ENCODE data around the gene CLTB. TPM values are rescaled to one million over a fixed set of nuclear protein-coding genes. Genes with fewer than 3 reads are reported as not detected.
A peak's percentile ranks its signal among the peaks of the same experiment; 100 is the strongest.

The CLTB gene
- total and polyA plus RNA-seq, 10 of the 15 experiments (the other 5 are each of a cell fraction or from before 2014, with no cell fraction given), result 1.6 to 52.8 (median 36.9) TPM

GRCh38 chr5:176406436-176407052 lies 9.8 kb downstream of the CLTB start:
- ChIA-PET SMC1A (ENCODE audit: uncharacterized antibody, unreplicated experiment) (interaction anchor here (1.0 to 1.7 kb wide), 2 partner anchors 9 to 677 kb away, joined by 3 to 5 read pairs; partner anchors contain the start of gene CLTB), RAD21 (ENCODE audit: unreplicated experiment) (interaction anchor here (0.7 to 0.9 kb wide), 2 partner anchors 22 to 676 kb away, joined by 3 to 4 read pairs; no protein-coding TSS in a partner anchor), POLR2A (interaction anchor here (0.9 kb wide), 1 partner anchor 17 kb away, joined by 3 read pairs; no protein-coding TSS in a partner anchor), CTCF (interaction anchor here (0.7 to 2.0 kb wide), 4 partner anchors 9 to 172 kb away, joined by 3 to 4 read pairs (median 4); no protein-coding TSS in a partner anchor)
- Histone ChIP-seq H4K20me1 (ENCODE audit: control insufficient read depth, insufficient read depth) (no peaks in the 10 kb centered on the region), H3K9ac (ENCODE audit: control insufficient read depth, insufficient read depth, low read length) (no peak overlapping the region), H3K4me2 (ENCODE audit: control insufficient read depth, insufficient read depth) (no peak overlapping the region), H3K9me3 (replicated peaks; ENCODE audit: control insufficient read depth, insufficient read depth, low read length) (no peaks in the 10 kb centered on the region), H3K36me3 (ENCODE audit: control insufficient read depth in 2 of 2, insufficient read depth in 2 of 2, low read length in 1 of 2) (no peaks in the 10 kb centered on the region; a peak in 1 of 4 replicates), H3K27me3 (replicated peaks in 1 of 2; ENCODE audit: control insufficient read depth in 2 of 2, insufficient read depth in 2 of 2, low read length in 1 of 2) (no peaks in the 10 kb centered on the region), H2AFZ (ENCODE audit: control insufficient read depth, low read depth, low read length) (no peak overlapping the region), H3K4me3 (no peak overlapping the region), H3K4me1 (ENCODE audit: control insufficient read depth, insufficient read depth, low read length) (no peaks in the 10 kb centered on the region), H3K79me2 (ENCODE audit: control insufficient read depth, insufficient read depth, low read length) (no peaks in the 10 kb centered on the region), H3K27ac (ENCODE audit: control insufficient read depth, insufficient read depth) (no peak overlapping the region)
- no TSS peak for BruUV-seq (replicated peaks)
- in situ Hi-C loops (cut with MboI) (no loop called here), intact Hi-C loops (cut with micrococcal nuclease; ENCODE audit: unreplicated experiment) (no loop called here)
- TF ChIP-seq IRF5 (IDR thresholded peaks at IDR 0.05; ENCODE audit: borderline replicate concordance) (no peak), CEBPZ (IDR thresholded peaks at IDR 0.05; ENCODE audit: low read depth, low read length) (no peak), ZBTB4 (CRISPR knock-in tag; IDR thresholded peaks at IDR 0.05) (no peak), ETV6 (conservative IDR thresholded peaks at IDR 0.05 in 1 of 2, IDR thresholded peaks at IDR 0.05 in 1 of 2; ENCODE audit: borderline replicate concordance in 1 of 2, low read depth in 1 of 2) (no peak), RAD21 (IDR thresholded peaks at IDR 0.05; ENCODE audit: insufficient read depth, low read depth, low read length) (no peak), RUNX3 (IDR thresholded peaks at IDR 0.05; ENCODE audit: low read length) (no peak), CREM (IDR thresholded peaks at IDR 0.05; ENCODE audit: low read depth) (no peak), SREBF1 (IDR thresholded peaks at IDR 0.05; ENCODE audit: low read length) (no peak), ATF3 (IDR thresholded peaks at IDR 0.05; ENCODE audit: borderline replicate concordance, extremely low read depth, low read depth, low read length) (no peak), MYB (IDR thresholded peaks at IDR 0.05; ENCODE audit: borderline replicate concordance, low read depth, low read length) (no peak), STAT3 (IDR thresholded peaks at IDR 0.05; ENCODE audit: low read depth, low read length) (no peak)
- FAIRE-seq (no peak), ATAC-seq (peak; percentile 68), DNase-seq (ENCODE audit: low read depth, low spot score) (no peak)
- 69% methylated on average over 9 of the region's 9 CpGs for WGBS (ENCODE audit: insufficient coverage, insufficient replicate concordance, low lambda C conversion rate, missing lambda C conversion rate)

Data from GM12878 (cell line).